NCI-H1436 (cell line): ENCODE data around the gene VDAC2.

Experiments
- DNase-seq: peaks from one replicate; lab custom pipeline; 2025; lab: John Stamatoyannopoulos, UW

Gene VDAC2

DNA sequence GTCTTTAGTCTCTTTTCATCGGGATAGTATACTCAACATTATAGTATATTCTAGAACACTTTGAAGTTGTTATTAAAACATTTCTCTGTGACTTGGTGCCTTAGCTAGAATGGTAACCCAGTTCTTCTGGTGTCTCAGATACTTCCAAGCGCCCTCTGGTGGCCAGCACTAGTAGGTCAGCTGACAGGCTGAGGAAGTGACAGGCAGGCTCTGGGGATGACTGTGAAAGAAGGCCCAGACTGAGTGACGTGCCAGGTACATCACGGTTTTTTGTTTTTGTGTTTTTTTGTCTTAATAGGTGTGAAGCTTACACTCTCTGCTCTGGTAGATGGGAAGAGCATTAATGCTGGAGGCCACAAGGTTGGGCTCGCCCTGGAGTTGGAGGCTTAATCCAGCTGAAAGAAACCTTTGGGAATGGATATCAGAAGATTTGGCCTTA is 20.0 kb downstream of the VDAC2 start:
- DNase-seq = peak; percentile 80

- no peak for DNase-seq
These were observed 21.3 kb downstream of the VDAC2 start for GRCh38 chr10:75231672-75232581.

DNA sequence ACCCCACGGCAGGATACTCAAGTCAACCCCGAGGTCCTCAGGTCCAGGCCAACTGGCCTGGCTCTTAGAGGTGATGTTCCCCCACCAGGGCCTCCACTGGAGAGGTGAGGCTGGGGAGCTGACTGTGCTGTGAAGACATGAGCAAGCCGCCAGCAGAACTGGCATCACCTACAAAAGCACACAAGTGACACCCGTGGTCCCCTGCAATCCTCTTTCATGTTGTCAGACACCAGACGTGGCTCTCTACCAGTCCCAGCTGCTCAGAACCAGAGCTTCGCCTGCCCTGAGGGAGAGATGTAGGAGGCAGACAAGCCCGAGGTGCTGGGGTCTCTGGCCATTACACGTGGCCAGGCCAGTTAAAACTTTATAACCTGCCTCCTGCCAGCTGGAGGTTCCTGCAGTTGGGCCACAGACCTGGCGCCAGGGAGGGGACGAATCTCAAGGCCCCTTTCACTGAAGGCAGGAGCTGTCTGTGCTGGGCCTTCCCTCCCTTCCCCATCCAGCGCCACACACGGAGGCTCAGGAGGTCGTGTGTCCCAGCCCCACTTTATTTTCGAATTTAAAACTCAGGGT is 22.9 kb downstream of the VDAC2 start:
- DNase-seq = no peak

GRCh38 chr10:75234017-75234682 is 23.6 kb downstream of the VDAC2 start:
- peak; percentile 88 for DNase-seq

- DNase-seq = no peak
These were observed 24.2 kb downstream of the VDAC2 start for GRCh38 chr10:75234683-75235374.

- DNase-seq = peak; percentile 88
These were observed 25.0 kb downstream of the VDAC2 start, which contains the start of gene COMTD1 for GRCh38 chr10:75235375-75236177. TSS of gene COMTD1 (minus strand) at chr10:75235957. CDS start at chr10:75235928, 29 bp downstream.

GRCh38 chr10:75236178-75236825 is 25.7 kb downstream of the VDAC2 start:
- DNase-seq = no peak

GRCh38 chr10:75238182-75239095 is 27.8 kb downstream of the VDAC2 start:
- DNase-seq = no peak

- DNase-seq = no peak
These were observed 28.6 kb downstream of the VDAC2 start for GRCh38 chr10:75239096-75239790.

DNA sequence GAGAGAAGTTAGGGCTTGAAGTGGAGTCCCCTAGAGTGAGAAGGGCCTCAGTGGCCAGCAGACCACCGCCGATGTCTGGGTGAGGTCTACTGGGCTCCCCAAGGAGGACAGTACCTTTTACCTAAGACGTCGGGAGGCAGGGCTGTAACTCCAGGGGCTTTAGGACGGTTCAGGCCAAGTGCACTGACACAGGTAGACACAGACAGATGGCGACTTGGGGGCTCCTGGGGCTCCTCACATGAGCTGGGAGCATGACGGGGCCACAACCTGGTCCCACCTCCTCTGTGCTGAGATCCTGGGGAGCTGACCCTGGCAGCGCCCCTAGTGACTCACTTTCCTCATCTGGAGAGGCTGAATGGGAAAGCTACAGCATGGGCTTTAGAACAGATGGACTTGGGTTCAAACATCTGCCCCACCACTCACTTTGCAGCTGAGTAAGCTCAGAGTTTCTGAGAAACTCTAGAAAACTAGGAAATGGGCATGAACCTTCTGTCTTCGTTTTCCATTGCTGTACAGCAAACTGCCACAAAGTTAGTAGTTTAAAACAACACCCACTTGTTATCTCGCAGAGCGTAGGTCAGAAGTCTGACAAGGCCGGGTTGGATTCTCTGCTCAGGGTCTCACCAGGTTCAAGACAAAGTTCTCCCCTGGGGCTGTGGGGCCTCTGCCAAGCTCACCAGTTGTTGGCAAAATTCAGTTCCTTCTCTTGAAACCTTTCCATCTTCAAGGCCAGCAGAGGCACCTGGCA is 29.9 kb downstream of the VDAC2 start:
- no peak for DNase-seq

- DNase-seq = no peak
These were observed 32.8 kb downstream of the VDAC2 start for GRCh38 chr10:75243426-75243825.

- DNase-seq = no peak
These were observed 34.1 kb downstream of the VDAC2 start for GRCh38 chr10:75244487-75245353.

DNA sequence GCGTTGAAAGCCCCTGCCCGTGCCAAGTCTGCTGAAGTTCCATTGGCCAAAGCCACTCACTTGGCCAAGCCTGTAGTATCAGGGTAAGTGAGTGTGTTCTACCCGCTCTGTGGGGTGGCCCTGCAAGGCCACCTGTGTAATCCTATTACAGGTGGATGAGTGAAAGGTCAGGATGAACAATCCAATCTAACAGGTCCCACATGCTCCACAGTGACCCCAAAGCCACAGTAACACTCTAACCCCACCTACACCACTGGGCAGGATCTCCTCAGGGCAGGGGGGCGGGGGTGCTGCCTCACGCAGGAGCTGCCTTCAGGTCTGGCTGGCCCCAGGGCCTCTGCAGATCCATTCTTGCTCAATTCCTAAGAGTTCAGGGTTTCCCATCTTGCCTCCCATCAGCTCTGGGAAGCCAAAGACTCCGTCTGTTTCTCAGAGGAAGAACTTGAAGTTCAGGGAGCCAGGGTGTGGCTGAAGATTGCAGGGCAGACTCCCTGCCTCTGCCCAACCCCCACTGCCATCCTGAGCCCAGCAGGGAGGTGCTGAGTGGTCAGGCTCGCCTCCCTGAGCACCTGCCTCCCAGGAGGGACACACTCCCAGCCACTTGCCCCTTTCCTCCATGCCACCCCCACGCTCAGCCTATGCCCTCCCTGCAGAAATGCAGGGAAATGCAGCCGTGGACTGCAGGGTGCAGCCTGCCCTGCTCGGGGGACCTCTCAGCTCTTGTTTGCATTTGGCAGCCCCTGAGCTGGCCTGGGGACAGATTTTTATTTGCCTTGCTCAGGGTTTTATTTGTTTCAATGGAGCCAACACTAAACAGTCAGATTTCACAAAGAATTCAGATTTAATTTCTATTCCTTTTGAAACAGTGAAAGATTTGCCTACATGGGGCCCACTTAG is 35.0 kb downstream of the VDAC2 start:
- DNase-seq = no peak

DNA sequence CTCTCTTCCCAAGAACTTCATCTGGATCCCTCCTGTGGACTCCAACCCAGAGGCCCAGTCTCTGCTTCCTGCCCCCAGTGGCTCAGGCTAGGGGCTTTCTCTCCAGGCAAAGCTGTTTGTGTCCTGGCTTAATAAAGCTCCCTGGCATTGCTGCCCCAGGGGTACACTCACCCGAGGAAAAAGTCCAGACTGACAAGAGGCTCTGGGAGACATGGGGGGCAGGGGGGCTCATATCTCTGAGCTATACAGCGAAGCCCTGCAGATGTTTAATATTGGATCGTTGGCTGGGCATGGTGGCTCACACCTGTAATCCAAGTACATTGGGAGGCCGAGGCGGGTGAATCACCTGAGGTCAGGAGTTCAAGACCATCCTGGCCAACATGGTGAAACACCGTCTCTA is 35.9 kb downstream of the VDAC2 start:
- no peak for DNase-seq

- no peak for DNase-seq
These were observed 37.2 kb downstream of the VDAC2 start for GRCh38 chr10:75247797-75248196.

DNA sequence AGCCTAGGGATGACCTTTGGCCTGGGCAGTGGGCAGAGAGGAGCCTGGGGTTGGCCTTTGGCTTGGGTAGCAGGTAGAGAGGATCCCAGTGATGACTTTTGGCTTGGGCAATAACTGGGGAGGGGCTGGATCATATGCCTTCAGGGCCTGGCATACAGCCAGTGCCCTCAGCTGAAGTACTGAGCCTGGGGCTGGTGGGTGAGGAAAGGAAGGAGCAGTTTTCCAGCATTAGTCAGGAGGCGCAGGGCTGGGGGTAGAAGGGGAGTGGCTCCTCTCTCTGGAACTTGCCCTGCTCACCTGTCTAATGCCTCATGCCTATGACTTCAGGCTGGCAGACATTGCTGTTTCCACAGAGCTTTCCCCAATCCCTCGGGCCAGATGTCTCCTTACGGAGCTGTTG is 40.3 kb downstream of the VDAC2 start:
- DNase-seq = no peak
